AG04449 (cell line): Measurements from ENCODE around the gene HIVEP3.

Experiments used
- CTCF ChIA-PET: fragments of 350-600 bp; formaldehyde crosslinking; extraction: SDS; loops from one replicate; lab custom pipeline; 2021; ENCODE audit warnings: antibody characterized with exemption; lab: Yijun Ruan, JAX
- POLR2A ChIA-PET: fragments of 400-600, 350-600 bp; formaldehyde crosslinking; extraction: SDS; loops from one replicate; lab custom pipeline; 2020; ENCODE audit warnings: antibody characterized with exemption, inconsistent platforms; lab: Yijun Ruan, JAX
- DNase-seq: peaks from one replicate; pipeline ENCODE4 v3.0.0-alpha.2; 2010; ENCODE audit warnings: low read depth, low spot score
- H3K4me3 ChIP-seq: 2 replicates; pipeline ENCODE4 v1.5.1; 2011; ENCODE audit warnings: low read depth, mild to moderate bottlenecking, control low read depth, low read length
- CTCF ChIP-seq: IDR thresholded peaks from one replicate; pipeline ENCODE4 v1.5.1; 2011; ENCODE audit warnings: mild to moderate bottlenecking, moderate library complexity, low read length, control low read depth, inconsistent platforms; ENCODE audit not compliant: insufficient read depth; ENCODE audit errors: missing control alignments

Gene HIVEP3

DNA sequence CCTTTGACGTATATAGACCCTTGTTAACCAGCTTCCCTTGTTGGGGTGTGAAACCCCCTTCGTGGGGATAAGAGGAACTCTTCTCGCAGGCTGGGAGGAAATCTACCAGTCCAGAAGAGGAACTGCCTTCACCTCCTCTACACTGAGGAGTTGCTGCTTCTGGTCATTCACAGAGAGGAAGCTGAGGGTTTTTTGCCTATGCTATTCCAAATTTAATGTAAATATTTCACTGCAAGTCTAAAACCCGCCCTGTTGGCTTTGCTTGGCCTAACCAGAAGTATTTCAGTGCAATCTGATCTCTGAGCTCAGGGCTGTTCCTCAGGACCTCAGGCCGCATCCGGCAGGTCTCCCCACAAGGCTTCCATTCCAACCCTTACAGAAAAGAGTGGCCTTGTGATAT is 150.1 kb downstream of the HIVEP3 start:
- no peak for DNase-seq
- ChIA-PET POLR2A (no interaction called here), CTCF (interaction anchor here (0.7 to 1.0 kb wide), 5 partner anchors 8 to 253 kb away, joined by 3 to 4 read pairs (median 3); no protein-coding TSS in a partner anchor)
- H3K4me3 ChIP-seq = no peak overlapping the region
- no peak for TF ChIP-seq CTCF

DNA sequence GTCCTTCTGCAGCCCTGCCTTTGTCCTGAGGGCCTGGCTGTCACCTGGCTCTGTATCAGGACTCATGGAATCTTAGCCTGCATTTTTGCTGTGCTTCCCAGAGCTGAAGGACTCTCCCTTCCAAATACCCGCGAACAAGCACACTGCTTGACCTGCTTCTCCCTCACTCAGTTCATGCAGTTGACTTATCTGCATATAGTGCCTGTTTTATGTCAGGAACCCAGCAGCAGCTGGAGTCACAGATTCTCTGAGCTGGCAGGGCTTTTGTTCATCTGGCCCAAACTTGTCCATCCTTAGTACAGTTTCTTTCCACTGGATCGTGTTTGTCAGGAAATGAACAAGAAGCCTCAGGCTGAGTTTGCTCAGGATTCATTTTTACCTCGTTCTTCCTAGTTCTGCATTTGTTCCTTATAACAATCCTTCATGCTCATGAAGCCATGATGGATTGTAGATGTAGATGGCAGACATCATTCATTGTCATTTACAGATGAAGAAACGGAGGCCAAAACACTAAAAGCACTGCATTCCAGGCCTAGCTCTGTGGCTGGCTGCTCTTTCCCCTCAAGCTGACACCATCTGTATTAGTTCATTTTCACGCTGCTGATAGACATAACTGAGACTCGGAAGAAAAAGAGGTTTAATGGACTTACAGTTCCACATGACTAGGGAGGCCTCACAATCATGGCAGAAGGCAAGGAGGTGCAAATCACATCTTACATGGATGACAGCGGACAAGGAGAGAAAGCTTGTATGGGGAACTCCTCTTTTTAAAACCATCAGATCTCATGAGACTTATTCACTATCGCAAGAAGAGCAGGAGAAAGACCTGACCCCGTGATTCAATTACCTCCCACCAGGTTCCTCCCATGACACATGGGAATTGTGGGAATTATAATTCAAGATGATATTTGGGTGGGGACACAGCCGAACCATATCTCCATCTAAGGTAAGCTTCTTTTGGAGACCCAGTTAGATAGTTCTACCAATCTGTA is 150.9 kb downstream of the HIVEP3 start:
- CTCF ChIA-PET = interaction anchor here (0.7 to 2.1 kb wide), 7 partner anchors 9 to 252 kb away, joined by 3 to 10 read pairs (median 3); no protein-coding TSS in a partner anchor
- no peak for DNase-seq

DNA sequence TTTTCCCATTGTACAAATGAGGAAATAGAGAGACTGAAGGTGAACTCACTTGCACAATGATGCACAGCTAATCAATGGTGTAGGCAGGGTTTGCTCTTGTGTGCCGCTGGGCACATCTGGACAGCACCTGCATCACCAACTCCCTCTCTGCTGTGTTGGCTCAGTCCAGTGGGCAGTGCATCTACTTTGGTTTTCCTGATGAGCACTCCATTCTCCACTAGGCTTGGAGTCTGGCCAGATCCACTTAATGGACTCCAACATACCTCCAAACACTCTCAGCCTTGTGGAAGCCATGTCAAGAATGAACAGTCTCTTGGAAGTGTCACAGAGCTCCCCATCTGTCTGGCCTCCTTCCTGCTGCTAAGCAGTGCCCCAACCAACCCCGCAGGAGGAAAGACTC is 152.2 kb downstream of the HIVEP3 start:
- CTCF ChIA-PET = interaction anchor here (0.5 to 2.1 kb wide), 5 partner anchors 15 to 291 kb away, joined by 3 to 10 read pairs (median 3); no protein-coding TSS in a partner anchor
- no peak for TF ChIP-seq CTCF
- POLR2A ChIA-PET = no interaction called here
- no peak for DNase-seq
- no peak overlapping the region for H3K4me3 ChIP-seq

More for the DNA sequence above, 150.9 kb downstream of the HIVEP3 start:
- no peak overlapping the region for H3K4me3 ChIP-seq
- POLR2A ChIA-PET = no interaction called here
- TF ChIP-seq CTCF = no peak

DNA sequence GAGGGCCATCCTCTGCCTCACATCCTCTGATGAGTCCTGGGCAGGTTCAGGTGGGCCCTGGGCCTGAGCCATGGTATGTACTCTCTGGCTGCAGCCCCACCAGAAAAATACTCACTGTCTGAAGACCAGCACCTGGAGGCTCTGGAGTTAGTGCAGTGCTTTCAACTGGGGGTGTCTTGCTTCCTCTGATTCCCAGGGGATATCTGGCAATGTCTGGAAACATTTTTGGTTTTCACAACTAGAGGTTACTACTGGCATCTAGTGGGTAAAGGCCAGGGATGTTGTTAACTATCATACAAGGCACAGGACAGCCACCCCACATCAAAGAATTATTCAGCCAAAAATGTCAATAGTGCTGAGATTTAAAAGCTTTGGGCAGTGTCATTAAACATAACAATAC is 152.7 kb downstream of the HIVEP3 start:
- TF ChIP-seq CTCF = no peak
- no peak for DNase-seq
- CTCF ChIA-PET = interaction anchor here (0.7 to 2.1 kb wide), 5 partner anchors 15 to 192 kb away, joined by 3 to 10 read pairs (median 4); no protein-coding TSS in a partner anchor
- H3K4me3 ChIP-seq = no peak overlapping the region
- POLR2A ChIA-PET = no interaction called here

- POLR2A ChIA-PET = no interaction called here
Observed at GRCh38 chr1:41765152-41765551, 153.6 kb downstream of the HIVEP3 start.

More at GRCh38 chr1:41765152-41765551, 153.6 kb downstream of the HIVEP3 start:
- TF ChIP-seq CTCF = no peak
- no peak overlapping the region for H3K4me3 ChIP-seq
- DNase-seq = no peak
- CTCF ChIA-PET = interaction anchor here (1.0 to 1.6 kb wide), 3 partner anchors 22 to 270 kb away, joined by 3 to 4 read pairs (median 3); no protein-coding TSS in a partner anchor
